Activated CD4-positive, alpha-beta T cell treated with anti-CD3 and anti-CD28 coated beads, Interleukin-10, Interleukin-2, amounts not matched to agents 100 ng/mL and 50 ng/mL, durations not matched to agents 16 hours and 8 hours (primary cell): ENCODE data around the gene FGF8.

ENCODE experiments used
- DNase-seq: peaks from one replicate; pipeline ENCODE4 v3.0.0-alpha.2; 2020

FGF8 gene

DNA sequence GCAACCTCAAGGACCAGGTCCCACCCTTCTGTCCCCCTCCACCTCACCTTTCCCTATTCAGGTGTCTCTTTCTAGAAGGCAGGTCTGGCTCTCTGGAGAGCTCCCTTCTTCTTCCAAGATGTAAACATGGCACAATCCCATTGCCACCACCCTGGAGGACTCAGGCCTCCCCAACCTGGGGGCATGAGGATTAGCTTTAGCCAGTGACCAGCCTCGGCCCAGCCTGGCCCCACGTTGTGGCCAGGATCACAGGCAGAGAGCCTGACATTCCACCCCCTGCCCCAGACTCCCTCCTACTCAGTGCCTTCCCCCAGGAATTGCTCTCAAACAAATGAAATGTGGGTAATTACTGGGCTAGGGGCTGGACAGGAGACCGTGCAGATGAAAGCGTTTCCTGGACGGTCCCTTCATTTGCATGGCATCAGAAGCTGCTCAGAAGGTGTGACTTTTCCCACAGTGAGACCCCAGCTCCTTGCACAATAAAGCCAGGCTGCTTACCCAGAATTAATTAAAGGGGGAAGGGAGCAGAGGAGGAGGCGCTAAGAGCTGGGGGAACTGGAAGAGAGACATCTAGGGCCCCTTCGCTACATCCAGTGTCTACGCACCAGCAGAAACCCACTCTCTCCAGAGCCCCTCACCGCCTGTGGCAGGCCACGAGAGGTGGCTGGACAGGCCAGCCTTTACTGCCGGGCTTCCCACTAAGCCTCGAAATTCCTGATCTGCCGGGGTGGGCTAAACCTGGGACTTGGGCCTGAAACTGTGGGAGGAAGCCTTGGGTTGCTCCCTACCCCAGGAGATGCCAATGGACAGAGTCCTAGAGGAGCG, 7.7 kb downstream of the FGF8 start:
- DNase-seq = no peak

DNA sequence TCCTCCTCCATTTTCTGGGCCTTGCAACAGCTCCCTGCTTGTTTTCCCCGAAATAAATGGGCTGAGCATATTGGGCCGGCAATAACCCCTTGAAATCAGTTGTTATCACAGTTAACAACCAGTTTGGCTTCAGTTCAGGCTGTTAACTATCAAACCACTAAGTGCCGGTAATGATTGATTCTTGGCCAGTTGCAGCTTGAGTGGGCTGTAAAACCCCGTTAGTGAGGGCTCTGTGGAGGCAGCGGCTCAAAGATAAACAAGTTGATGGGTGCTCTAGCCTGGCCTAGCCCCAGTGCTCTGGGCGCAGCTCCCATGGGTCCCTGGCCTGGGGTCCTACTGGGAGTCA, 8.3 kb downstream of the FGF8 start:
- no peak for DNase-seq

DNA sequence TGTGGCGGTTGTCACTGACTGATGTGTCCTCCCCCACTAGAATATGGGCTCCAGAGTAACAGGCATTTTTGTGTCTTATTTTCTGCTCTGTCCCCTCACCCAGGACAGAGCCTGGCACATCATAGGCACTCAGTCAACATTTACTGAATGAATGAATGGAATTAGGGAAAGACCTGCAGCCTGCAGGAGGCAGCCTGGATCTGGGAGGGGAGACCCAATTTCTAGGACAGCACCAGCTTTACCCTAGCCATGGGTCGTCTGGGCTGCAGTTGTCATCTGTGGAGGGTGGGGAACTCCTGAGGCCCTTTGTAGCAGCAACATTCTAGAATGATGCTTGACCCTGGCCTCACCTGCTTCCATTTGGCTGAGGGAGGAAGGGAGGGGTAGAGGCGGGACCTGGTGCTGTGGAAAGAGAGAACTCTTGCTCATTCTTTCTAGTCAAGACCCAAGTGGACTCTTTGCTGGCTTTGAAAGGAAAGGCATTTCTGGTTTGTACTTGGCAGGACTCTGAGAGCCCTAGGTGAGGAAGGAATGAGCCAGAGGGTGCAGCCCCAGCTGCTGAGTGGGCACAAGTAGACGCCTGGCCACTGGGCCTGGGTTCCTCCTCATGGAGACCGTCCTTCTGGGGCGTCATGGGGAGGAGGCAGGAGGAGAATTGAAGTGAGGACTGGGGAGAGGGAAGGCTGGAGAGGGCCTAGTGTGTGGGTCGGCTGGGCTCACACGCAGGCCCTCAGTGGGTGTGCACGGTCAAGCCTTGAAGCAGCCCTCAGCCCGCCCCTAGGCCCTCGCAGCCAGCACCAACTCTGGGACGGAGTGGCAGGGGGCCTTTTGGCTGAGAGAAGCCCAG, 8.9 kb downstream of the FGF8 start:
- no peak for DNase-seq

DNA sequence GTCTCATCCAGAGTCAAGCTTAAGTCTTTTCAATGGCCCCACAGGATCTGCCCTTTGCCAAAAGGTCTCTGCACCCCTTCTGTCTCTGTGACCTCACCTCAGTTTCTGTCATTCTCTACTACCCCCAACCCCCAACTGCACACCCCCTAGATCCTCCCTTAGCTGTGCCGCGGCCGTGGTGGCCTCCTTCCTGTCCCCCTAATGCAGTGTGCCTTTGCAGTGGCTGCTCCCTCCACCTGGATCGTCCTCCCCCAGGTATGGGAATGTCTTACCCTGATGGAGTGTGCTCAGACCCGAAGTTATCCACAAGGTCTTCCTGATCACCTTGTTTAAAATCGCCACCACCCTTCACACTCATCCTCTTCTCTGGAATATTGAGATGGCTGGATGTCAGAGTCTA, 9.6 kb downstream of the FGF8 start:
- DNase-seq = no peak

DNA sequence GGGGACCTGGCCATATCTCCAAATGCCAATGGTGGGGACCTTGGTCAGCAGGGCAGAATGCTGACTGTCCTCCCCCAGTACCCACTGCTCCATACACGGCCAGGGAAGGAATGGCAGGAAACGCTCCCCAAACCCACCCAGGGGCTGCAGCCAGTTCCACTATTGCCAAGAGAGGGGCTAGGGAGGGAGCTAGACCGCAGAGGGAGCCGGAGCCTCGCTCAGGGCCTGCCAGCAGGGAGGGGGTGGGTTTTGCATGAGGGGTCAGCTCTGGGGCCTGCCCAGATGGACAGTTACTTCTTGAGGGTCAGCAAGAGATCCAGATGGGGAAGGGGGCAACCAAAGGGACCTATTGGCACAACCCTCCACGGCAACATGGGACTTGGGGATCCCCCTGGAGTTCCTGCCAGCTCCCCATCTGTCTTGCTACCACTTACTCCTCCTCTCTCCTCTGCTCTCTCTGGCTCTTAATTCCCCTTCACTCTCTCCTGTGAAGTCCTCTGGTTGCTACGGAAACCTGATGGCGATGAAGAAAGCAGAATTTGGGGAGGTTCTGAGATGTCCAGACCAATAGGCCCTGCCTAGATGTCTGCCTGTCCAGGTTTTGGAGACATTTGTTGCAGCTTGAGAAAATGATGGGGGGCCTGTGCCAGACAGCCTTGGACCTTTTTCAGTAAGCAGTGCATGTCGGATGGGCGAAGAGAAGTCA, 12.6 kb downstream of the FGF8 start:
- DNase-seq = no peak

DNA sequence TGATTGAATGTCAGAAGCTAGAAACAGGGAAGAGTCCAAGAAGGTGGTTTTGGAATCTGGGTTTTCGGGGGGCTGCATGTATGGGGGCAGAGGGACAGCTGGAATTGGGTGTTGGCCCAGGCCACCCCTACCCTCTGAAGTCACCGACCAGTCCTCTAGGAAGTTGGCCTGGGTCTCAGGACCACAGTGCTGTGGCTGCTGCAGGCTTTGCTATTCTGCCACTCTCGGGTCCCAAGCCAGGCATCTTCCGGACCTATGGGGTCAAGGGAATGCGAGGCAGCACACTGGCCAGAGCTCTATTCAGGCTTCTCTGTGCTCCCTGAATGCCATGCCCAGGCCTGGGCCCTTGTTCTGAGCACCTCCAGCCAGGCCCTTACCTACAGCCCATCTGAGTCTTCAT, 13.2 kb downstream of the FGF8 start:
- DNase-seq = no peak

DNA sequence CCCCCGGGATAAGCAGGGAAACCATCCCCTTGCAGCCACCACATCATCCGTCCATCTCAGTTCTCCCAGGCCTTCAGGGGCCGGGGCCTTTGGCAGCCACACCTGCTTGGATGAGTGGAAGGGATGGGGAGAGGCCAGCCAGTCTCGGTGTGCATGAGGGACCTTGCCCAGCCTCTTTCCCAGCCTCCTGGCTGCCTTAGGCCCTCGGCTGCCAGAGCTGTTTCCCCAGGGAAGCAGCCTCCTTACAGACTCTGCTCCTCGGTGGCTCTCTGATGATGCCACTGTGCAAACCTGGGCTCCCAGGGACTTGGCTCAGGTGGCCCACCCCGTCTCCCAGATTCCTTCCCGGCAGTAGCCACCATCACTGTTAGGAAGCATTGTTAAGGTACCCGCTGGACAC, 14.7 kb downstream of the FGF8 start:
- no peak for DNase-seq

DNA sequence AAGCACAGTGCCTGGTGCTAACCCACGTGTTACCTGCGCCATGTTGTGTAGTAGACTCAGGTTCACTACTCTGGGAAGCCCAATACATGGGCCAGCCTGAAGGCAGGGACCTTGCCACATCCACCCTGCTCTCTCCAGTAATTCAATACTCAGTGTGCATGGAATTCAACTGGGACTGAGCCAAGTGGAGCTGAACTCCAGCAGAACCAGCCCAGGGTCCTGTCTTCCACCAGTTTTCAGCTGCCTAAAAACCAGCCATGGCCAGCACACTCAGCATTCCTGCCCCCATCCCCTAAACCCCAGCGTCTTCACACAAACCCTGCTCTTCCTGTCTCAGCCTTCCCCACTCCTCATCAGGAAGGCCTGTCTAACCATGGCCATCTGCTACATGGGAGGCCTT, 15.4 kb downstream of the FGF8 start:
- DNase-seq = no peak

DNA sequence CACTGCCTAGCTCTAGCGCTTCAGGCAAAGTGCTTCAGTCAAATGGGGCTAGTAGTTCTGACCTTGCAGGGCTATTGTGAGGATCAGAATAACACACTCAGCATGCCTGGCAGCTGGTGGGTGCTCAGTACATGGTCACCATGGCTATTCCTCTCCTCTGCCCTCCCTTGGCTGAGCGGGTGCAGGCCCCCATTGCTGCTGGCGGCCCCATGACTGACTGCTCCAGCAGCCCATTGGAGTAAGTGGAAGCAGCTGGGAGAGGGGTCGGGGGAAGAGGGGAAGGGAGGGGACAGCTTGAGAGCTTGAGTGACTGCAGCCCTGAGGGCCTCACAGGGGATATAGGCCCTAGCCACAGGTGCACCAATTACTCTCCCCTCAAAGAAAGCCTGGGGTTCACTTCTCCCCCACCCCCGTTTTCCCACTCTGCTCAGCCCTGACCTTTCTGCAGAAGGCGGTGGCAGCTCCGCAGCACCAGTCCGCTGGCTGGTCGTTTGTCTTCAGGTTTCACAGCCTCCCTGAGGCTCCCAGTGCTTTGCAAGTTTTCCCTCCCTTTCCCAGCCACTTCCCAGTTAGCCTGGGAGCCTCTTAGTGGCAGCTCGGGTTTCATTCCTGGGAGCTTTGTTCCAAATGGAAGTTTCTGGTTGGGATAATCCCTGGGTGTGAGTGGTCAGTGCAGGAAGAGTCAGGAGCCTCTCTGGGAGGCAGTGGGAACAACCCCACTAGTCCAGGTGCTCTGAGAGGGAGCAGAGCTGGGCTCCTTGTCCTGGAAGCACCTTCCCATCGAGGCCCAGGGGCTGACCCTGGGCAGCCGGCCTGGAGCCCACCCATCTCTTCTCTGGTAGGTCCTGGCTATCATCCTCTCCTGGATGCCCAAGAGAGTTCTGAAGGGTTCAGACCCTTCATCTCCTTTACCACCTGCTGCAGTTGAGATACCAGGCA, 16.3 kb downstream of the FGF8 start:
- no peak for DNase-seq

DNA sequence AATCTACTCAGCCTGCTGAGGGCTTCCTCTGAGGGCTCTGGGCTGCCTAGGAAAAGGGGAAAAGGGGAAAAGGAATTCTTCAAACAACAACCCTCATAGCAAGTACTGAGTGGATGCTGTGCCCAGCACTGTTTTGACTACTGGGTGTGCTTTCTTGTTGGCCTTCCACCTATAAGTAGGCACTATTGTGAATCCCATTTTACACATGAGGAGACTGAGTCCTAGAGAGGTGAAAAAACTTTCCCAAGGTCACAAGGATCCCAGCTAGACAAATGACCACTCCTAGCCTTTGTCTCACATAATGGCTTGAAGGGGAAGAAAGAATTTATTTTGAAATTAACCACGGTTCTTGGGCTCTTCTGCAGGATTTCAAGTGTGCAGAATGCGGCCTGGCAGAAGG, 17.1 kb downstream of the FGF8 start:
- DNase-seq = no peak

DNA sequence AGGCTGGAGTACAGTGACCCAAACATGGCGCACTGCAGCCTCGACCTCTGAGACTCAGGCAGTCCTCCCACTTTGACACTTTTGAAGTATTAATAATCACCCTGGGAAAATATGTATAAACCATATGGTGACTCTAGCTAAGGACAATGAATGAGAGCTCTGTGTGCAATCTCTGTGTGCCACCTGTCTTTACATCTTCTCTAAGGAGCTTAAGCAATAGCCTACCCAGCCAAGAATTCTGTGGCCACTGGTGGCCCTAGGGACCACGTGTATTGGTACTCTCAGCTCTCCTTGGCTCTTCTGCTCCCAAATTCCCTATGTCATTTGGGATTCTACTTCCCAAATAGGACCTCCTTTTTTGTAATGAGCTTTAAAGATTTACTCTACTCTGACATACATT, 23.7 kb downstream of the FGF8 start:
- DNase-seq = no peak

DNA sequence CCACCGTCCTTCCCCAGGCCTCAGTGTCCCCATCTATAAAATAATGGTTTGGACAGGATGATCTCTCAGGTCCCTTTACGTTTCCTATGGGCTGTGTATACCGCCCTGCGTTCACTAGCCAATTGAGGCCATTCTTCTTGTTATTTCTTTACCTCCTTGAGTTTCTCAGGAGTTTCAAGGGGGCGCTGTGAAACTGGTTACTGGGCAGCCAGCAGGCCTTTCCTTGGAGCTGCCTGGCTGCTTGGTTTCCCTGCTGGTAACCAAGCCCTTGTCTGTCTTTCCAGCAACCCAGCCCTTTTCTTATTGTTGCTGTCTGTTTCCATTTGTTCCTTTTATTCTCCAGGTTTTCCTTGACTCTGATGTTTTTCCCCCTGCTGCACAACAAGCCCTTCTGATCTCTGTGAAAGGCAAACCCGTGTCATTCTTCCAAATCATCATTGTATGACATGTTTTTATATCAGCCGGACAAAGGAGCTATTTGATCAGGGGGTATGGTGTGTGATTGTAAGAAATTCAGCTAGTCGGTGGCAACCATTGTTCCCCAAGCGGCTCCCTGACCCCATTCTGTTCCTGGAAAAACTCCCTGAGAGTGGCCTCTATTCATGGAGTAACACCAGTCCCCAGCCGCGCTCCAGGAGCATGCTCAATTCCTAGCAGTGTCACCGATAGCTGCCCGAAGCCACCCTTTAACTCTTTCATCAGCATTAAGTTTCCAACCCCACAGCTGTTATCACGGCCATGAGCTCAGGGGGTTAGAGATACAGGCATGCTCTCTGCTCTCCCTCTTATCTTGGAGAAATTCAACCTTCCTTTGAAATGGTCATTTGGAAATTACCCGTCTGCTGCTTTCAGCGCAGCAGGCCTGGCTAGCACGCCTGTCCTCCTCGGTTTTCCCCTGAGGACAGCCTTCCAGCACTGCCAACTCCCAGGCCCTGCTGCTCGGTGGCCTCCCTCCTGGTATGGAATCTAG, 26.6 kb downstream of the FGF8 start:
- DNase-seq = no peak

DNA sequence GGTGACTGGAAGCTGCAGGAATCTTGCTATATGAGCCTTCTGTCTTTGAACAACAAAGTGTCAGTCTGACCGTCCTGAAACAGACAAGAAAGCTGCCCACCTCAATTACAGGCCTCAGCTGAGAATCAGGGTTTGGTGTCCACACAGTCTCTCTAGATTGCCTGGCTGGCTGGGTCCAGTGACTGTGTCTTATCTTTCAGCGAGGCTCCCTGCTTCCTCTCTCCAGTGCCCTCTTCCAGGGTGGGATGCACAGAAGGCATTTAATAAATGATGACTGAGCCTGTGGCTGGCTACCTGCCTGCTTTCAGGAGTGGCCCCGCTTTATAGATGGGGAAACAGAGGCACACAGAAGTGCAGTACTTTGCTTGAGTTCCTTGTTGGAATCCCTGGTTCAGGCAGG, 27.4 kb downstream of the FGF8 start:
- no peak for DNase-seq

DNA sequence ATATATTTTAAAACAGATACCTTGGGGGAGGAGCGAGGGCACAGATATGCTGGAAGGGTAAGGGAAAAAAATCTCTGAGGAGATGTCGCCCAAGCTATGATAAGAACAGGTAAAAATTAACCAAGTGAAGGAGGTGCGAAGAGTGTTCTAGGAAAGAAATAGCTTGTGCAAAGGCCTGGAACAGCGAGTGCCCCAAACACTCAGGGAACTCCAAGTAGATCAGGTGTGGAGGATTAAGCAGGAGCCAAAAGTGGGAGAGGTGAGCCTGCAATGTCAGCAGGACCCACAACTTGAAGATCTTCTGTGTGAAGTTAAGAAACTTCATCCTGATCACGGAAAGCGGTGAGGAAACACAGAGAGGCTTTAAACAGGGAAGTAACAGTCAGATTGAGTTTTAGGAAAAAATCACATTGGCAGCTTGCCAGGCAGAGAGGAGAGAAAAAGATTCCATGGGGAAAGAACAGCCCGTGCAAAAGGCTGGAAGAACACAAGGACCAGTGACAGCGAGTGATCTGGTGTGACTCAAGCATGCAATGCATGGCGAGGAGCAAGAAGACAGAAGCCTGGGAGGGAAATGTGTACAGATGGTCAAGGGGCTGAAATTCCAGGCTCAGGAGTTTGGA, 30.7 kb downstream of the FGF8 start:
- DNase-seq = no peak

DNA sequence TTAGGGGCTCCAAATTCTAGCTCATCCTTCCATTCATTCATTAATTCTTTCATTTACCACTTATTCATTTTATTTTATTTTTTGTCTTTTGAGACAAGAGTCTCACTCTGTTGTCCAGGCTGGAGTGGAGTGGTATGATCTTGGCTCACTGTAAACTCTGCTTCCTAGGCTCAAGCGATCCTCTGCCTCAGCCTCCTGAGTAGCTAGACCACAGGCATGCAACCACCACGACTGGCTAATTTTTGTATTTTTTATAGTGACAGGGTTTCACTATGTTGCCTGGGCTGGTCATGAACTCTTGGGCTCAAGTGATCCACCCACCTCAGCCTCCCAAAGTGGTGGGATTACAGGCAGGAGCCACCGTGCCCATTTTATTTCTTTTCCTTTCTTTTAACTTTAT, 31.6 kb downstream of the FGF8 start:
- DNase-seq = no peak

DNA sequence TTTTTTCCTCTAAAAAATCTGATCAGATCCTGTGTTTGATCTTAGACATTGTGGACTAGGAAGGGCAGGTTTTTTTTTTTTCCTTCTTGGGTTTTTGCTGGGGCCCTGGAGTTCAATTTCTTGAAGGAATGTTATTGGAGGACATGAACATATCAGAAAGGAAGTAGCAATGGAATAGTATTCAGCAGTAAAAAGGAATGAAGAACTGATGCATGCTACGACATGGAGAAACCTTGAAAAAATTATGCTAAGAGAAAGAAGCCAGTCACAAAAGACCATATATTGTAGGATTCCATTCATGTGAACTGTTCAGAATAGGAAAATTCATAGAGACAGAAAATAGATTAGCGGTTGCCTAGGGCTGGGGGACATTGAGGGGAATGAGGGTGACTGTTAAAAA, 34.0 kb downstream of the FGF8 start:
- no peak for DNase-seq

DNA sequence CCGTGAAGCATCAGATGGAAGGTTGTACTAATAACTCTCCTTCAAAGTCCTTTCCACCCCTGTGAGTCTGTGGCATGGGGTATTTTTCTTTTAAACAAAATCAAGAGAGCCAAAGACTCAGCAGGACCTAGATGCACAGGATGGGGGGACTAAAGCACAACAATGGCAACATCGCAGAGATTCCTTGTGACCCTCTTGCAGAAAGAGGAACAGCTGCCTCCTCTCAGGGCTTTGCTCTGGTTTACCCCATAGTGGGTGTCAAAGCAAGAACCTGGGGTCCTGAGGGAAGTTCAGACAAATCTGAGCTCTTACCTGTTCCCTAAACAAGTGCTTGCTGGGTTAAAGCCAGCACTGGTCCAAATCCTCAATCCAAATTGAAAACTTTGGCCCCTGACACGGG, 39.2 kb downstream of the FGF8 start:
- no peak for DNase-seq

DNA sequence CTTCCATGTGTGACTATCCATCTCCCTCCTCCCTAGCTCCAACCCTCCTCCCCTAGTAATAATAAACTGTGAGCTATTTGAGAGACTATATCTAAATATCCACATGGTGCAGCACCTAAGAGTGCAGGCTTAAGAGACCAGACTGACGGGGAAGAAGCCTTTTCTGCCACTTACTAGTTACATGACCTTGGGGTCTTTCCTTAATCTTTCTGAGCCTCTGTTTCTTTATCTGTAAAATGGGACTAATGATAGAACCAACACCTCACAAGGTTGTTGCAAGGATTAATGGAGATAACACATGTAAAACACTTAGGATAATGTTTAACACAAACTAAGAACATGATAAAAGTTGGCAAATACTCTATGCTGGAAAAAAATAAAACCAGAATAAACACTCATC, 43.8 kb downstream of the FGF8 start:
- no peak for DNase-seq

DNA sequence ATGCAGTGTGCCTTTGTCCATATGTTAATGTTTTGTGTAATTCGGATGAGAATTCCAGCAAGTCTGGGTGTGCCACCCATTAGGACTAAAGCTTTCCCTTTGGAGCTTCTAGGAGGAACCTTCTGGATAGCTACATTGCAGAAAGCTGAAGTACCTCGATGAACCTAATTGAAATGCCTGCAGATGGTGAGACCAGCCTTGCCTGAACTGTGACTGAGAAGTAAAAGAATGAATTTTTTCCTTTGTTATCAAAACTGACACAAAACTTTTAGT, 49.9 kb downstream of the FGF8 start:
- no peak for DNase-seq

DNA sequence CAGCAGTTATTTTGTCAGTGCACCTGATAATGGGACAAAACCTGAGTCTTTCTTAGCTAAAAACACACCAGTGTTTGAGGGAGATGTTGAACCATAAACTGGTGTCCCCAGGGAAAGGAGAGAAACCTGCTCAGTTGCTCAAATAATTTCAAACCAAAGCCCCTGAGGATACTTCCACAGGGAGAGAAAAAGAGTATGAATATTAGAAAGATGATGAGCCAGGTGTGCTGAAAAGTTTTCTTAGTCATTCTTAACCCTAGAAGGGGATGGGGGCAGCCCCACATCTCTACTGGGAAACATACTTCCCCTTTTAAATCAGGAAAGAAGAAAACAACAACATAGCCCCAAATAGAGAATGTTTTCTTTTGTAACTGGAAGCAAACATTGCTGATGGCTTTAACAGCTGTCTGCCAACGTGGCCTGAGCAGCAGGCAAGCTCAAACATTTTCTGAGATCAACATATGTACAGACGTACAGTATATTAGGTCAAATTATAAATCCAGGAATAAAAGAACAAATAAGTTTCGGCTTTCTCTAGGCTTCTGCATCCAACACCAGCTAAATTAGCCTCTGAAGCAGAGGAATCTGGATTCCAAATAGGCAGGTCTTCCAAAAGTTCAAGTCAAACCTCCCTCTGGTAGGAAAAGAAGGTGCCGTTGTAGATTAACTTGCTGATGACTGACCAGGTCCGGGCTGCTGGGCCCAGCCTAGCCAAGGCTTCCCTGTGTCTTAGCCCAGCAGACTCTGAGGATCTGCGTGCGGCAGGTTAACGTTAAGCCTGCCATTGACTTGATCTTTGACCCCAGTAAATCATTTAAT, 50.4 kb downstream of the FGF8 start:
- DNase-seq = no peak
